ENCODE results near the gene PCDHGA7. TPM values are rescaled to one million over a fixed set of nuclear protein-coding genes. Genes with fewer than 3 reads are reported as not detected.
"Not testable (repeated sequence)": the region's sequence is repeated elsewhere in the genome, so short reads cannot be mapped to it uniquely, and the experiment has no call there.

The PCDHGA7 gene
- polyA plus RNA-seq, 3 donors from 2014 or later, result not detected

DNA sequence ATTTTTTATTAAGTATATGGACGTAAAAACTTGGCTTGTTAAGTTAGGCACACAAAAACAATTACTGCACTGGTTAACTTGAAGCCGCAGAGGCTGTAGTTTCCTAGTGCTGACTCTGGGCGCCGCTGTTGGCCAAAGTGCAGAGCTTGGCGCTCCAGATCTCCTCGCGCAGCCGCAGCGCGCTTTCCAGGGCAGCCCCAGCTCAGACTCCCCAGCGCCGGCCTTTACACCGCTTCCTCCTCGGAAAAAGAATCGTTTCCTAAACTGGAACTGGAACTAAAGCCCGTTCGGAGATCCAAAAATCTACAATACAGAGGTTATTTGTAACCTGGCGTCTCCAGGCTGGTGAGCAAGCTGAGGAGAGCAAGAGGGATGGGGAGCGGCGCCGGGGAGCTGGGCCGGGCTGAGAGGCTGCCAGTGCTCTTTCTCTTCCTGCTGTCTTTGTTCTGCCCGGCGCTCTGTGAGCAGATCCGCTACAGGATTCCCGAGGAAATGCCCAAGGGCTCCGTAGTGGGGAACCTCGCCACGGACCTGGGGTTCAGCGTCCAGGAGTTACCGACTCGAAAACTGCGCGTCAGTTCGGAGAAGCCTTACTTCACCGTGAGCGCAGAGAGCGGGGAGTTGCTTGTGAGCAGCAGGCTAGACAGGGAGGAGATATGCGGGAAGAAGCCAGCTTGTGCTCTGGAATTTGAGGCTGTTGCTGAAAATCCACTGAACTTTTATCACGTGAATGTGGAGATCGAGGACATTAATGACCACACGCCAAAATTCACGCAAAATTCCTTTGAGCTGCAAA lies 15.4 kb downstream of the PCDHGA7 start, which contains the start of gene PCDHGB5:
Gene PCDHGB5, plus strand, starts transcription at position 192 of the 796 bp plus-strand sequence. Its CDS starts 181 bp downstream, at position 373.
- Mint-ChIP-seq H3K9me3 (peaks cover 7 to 32% (median 17%) of the 10 kb centered on the region in 6 donors), H3K4me3 (peak within 1 kb of the TSS; percentile 46 to 77 (median 72)), H3K27me3 (ENCODE audit: low read depth in 3 of 3) (peaks cover 40 to 55% (median 48%) of the 10 kb centered on the region in 3 donors)
- not testable (repeated sequence) for H3K27ac Mint-ChIP-seq, H3K36me3 Mint-ChIP-seq, H3K4me1 Mint-ChIP-seq
- peak; percentile 23 to 56 (median 44) for DNase-seq

DNA sequence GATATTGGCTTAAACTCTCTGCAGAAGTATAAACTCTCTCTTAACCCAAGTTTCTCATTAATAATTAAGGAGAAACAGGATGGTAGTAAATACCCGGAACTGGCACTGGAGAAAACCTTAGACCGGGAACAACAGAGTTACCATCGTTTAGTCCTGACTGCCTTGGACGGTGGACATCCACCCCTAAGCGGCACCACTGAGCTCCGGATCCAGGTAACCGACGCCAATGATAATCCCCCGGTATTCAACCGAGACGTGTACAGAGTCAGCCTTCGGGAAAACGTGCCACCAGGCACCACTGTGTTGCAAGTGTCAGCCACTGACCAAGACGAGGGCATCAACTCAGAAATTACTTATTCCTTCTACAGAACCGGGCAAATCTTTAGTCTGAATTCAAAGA lies 16.1 kb downstream of the PCDHGA7 start:
- Mint-ChIP-seq H3K4me3 (peak overlapping the region in 2 of 5 donors; percentile 32 to 57), H3K27me3 (ENCODE audit: low read depth in 3 of 3) (peaks cover 38 to 54% (median 48%) of the 10 kb centered on the region in 3 donors), H3K27ac (no peak overlapping the region), H3K36me3 (peaks cover 6 to 8% (median 7%) of the 10 kb centered on the region in 3 donors), H3K4me1 (peaks cover 3 to 7% of the 10 kb centered on the region in 2 donors), H3K9me3 (peaks cover 8 to 27% (median 16%) of the 10 kb centered on the region in 6 donors)
- DNase-seq, result no peak

GRCh38 chr5:141399555-141400258 lies 17.2 kb downstream of the PCDHGA7 start:
- peaks cover 3 to 7% of the 10 kb centered on the region in 2 donors for H3K4me1 Mint-ChIP-seq
- peaks cover 10 to 27% (median 13%) of the 10 kb centered on the region in 6 donors for H3K9me3 Mint-ChIP-seq
- no peak for DNase-seq
- H3K27ac Mint-ChIP-seq, result no peak overlapping the region
- peaks cover 6 to 8% (median 7%) of the 10 kb centered on the region in 3 donors for H3K36me3 Mint-ChIP-seq
- peak overlapping the region in 1 of 5 donors; percentile 57 for H3K4me3 Mint-ChIP-seq
- peaks cover 39 to 56% (median 48%) of the 10 kb centered on the region in 3 donors for H3K27me3 Mint-ChIP-seq (ENCODE audit: low read depth in 3 of 3)

DNA sequence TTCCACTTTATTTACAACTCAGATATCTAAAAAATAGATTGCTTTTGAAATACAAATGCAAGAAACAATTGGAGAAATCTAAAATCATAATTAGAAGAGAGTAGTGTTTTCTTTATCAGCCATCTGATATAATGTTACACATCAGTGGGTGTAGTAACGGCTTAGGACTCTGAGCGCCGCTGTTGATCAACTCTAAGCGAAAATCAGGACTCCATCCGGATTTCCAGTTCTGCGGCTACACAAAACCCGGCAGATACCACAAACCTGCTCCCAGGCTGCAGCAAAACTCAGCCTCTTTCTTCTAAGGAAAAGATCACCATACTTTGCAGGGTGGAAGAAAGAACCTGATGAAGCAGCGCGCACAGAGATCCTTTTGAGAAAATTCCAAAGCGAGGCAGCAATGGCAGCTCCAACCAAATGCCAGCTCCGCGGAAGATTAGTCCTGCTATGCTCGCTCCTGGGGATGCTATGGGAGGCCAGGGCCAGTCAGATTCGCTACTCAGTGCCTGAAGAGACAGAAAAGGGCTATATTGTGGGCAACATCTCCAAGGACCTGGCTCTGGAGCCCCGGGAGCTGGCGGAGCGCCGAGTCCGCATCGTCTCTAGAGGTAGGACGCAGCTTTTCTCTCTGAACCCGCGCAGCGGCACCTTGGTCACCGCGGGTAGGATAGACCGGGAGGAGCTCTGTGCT lies 20.2 kb downstream of the PCDHGA7 start, which contains the start of gene PCDHGA9:
Gene PCDHGA9, plus strand, starts transcription at position 226 of the 691 bp plus-strand sequence. Its CDS starts 175 bp downstream, at position 401.
- peak in 2 of 3 donors; percentile 18 to 30 for DNase-seq
- Mint-ChIP-seq H3K27me3 (ENCODE audit: low read depth in 3 of 3) (peaks cover 40 to 44% (median 41%) of the 10 kb centered on the region in 3 donors), H3K9me3 (peaks cover 9 to 26% (median 17%) of the 10 kb centered on the region in 6 donors), H3K4me3 (peak within 1 kb of the TSS; percentile 68 to 85 (median 72)), H3K27ac (no peak within 1 kb of the TSS), H3K4me1 (peaks cover 7 to 13% of the 10 kb centered on the region in 2 donors), H3K36me3 (peaks cover 4 to 10% (median 7%) of the 10 kb centered on the region in 3 donors)

DNA sequence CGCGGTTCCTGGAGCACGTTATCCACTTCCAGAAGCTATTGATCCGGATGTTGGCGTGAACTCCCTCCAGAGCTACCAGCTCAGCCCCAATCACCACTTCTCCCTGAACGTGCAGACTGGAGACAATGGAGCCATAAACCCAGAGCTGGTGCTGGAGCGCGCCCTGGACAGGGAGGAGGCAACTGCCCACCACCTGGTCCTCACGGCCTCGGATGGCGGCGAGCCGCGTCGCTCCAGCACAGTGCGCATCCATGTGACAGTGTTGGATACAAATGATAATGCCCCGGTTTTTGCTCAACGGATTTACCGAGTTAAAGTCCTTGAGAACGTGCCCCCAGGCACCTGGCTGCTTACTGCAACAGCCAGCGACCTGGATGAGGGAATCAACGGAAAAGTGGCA lies 20.8 kb downstream of the PCDHGA7 start:
- Mint-ChIP-seq H3K4me3 (peak overlapping the region in 2 of 5 donors; percentile 41 to 85), H3K27ac (no peak overlapping the region), H3K27me3 (ENCODE audit: low read depth in 3 of 3) (peaks cover 43 to 48% (median 45%) of the 10 kb centered on the region in 3 donors), H3K4me1 (peaks cover 12 to 19% of the 10 kb centered on the region in 2 donors), H3K9me3 (peaks cover 9 to 33% (median 21%) of the 10 kb centered on the region in 6 donors), H3K36me3 (peaks cover 4 to 10% (median 7%) of the 10 kb centered on the region in 3 donors)
- no peak for DNase-seq

DNA sequence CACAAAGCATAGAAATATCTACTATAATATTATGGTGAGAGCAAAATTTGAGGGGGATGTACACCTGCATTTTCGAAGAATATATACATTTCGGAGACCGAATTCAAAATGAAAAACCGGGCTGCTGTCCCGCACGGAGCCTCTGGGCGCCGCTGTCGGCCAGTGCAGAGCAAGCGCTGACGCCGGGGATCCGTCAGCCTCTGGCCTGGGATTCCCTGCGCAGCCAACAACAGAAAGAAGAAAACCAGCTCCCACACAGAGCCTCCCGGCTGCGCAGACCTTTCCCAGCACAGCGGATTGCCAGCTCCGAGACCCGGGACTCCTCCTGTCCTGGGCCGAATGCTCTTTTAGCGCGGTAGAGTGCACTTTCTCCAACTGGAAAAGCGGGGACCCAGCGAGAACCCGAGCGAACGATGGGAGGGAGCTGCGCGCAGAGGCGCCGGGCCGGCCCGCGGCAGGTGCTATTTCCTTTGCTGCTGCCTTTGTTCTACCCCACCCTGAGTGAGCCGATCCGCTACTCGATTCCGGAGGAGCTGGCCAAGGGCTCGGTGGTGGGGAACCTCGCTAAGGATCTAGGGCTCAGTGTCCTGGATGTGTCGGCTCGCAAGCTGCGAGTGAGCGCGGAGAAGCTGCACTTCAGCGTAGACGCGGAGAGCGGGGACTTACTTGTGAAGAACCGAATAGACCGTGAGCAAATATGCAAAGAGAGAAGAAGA lies 25.4 kb downstream of the PCDHGA7 start, which contains the start of gene PCDHGB6:
Gene PCDHGB6, plus strand, starts transcription at position 232 of the 716 bp plus-strand sequence. Its CDS starts 182 bp downstream, at position 414.
- Mint-ChIP-seq H3K4me1 (peaks cover 28 to 41% of the 10 kb centered on the region in 2 donors), H3K36me3 (peaks cover 4 to 13% (median 8%) of the 10 kb centered on the region in 3 donors), H3K27me3 (ENCODE audit: low read depth in 3 of 3) (peaks cover 37 to 49% (median 40%) of the 10 kb centered on the region in 3 donors), H3K4me3 (peak within 1 kb of the TSS; percentile 68 to 90 (median 81)), H3K27ac (peak within 1 kb of the TSS in 4 of 6 donors; percentile 75 to 84 (median 78)), H3K9me3 (peaks cover 4 to 39% (median 26%) of the 10 kb centered on the region in 6 donors)
- peak; percentile 27 to 59 (median 55) for DNase-seq

DNA sequence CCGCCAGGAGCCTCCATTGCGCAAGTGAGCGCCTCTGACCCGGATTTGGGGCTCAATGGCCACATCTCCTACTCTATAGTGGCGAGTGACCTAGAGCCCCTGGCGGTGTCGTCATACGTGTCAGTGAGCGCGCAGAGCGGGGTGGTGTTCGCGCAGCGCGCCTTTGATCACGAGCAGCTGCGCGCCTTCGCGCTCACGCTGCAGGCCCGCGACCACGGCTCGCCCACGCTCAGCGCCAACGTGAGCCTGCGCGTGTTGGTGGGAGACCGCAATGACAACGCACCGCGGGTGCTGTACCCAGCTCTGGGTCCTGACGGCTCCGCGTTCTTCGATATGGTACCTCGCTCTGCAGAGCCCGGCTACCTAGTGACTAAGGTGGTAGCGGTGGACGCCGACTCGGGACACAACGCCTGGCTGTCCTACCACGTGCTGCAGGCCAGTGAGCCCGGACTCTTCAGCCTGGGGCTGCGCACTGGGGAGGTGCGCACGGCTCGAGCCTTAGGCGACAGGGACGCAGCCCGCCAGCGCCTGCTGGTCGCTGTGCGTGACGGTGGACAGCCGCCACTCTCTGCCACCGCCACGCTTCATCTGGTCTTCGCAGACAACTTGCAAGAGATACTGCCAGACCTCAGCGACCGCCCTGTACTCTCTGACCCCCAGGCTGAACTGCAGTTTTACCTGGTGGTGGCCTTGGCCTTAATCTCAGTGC lies 27.2 kb downstream of the PCDHGA7 start:
- H3K27ac Mint-ChIP-seq, result peak overlapping the region in 1 of 6 donors; percentile 69
- H3K4me3 Mint-ChIP-seq, result peak overlapping the region in 1 of 5 donors; percentile 73

DNA sequence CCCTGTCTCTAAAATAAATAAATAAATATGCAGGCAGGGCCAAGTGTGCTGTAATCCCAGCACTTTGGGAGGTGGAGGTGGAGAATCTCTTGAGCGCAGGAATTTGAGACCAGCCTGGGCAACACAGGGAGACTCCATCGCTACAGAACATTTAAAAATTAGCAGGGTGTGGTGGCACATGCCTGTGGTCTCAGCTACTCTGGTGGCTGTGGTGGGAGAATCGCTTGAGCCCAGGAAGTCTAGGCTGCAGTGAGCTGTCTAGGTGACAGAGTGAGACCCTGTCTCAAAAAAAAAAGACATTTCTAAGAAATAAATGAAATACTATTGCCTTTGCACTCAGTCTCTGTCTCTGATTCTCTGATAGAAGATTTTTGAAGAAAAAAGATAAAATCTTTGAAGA lies 29.0 kb downstream of the PCDHGA7 start:
- peaks cover 49 to 52% (median 49%) of the 10 kb centered on the region in 3 donors for H3K27me3 Mint-ChIP-seq (ENCODE audit: low read depth in 3 of 3)
- DNase-seq, result peak; percentile 20 to 57 (median 53)
- H3K27ac Mint-ChIP-seq, result peak overlapping the region; percentile 32 to 82 (median 58)
- H3K9me3 Mint-ChIP-seq, result peaks cover 4 to 49% (median 28%) of the 10 kb centered on the region in 6 donors
- peaks cover 47 to 70% of the 10 kb centered on the region in 2 donors for H3K4me1 Mint-ChIP-seq
- peaks cover 4 to 19% (median 18%) of the 10 kb centered on the region in 3 donors for H3K36me3 Mint-ChIP-seq
- H3K4me3 Mint-ChIP-seq, result peak overlapping the region; percentile 24 to 76 (median 53)

More for the DNA sequence above, 27.2 kb downstream of the PCDHGA7 start:
- no peak for DNase-seq
- Mint-ChIP-seq H3K36me3 (peaks cover 4 to 19% (median 18%) of the 10 kb centered on the region in 3 donors), H3K9me3 (peaks cover 4 to 40% (median 30%) of the 10 kb centered on the region in 6 donors), H3K27me3 (ENCODE audit: low read depth in 3 of 3) (peaks cover 45 to 46% (median 45%) of the 10 kb centered on the region in 3 donors), H3K4me1 (peaks cover 43 to 58% of the 10 kb centered on the region in 2 donors)

- peak within 1 kb of the TSS in 5 of 6 donors; percentile 54 to 82 (median 62) for H3K27ac Mint-ChIP-seq
- H3K9me3 Mint-ChIP-seq, result peaks cover 6 to 44% (median 24%) of the 10 kb centered on the region in 6 donors
- H3K36me3 Mint-ChIP-seq, result peaks cover 4 to 20% (median 18%) of the 10 kb centered on the region in 3 donors
- peak; percentile 24 to 56 (median 50) for DNase-seq
- H3K4me3 Mint-ChIP-seq, result peak within 1 kb of the TSS; percentile 82 to 89 (median 84)
- H3K27me3 Mint-ChIP-seq (ENCODE audit: low read depth in 3 of 3), result peaks cover 50 to 55% (median 51%) of the 10 kb centered on the region in 3 donors
- H3K4me1 Mint-ChIP-seq, result peaks cover 48 to 71% of the 10 kb centered on the region in 2 donors
These were observed 30.5 kb downstream of the PCDHGA7 start, which contains the start of gene PCDHGA10 for GRCh38 chr5:141412854-141413539. Gene PCDHGA10 (plus strand): TSS chr5:141412987. CDS start chr5:141413176, 189 bp downstream.

DNA sequence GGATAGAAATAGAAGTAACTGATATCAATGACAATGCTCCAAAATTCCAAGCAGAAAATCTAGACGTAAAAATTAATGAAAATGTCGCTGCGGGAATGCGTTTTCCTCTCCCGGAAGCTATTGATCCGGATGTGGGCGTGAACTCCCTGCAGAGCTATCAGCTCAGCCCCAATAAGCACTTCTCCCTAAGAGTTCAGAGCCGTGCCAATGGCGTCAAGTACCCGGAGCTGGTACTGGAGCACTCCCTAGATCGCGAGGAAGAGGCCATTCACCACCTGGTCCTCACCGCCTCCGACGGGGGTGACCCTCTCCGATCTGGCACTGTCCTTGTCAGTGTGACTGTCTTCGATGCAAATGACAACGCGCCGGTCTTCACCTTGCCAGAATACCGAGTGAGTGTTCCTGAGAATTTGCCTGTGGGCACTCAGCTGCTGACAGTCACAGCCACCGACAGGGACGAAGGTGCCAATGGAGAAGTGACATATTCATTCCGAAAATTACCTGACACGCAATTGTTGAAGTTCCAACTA lies 31.1 kb downstream of the PCDHGA7 start:
- H3K4me3 Mint-ChIP-seq, result peak overlapping the region; percentile 82 to 89 (median 84)
- peaks cover 4 to 27% (median 23%) of the 10 kb centered on the region in 3 donors for H3K36me3 Mint-ChIP-seq
- peaks cover 51 to 56% (median 56%) of the 10 kb centered on the region in 3 donors for H3K27me3 Mint-ChIP-seq (ENCODE audit: low read depth in 3 of 3)
- H3K27ac Mint-ChIP-seq, result peak overlapping the region in 4 of 6 donors; percentile 5 to 61 (median 34)
- peaks cover 46 to 71% of the 10 kb centered on the region in 2 donors for H3K4me1 Mint-ChIP-seq
- DNase-seq, result no peak
- peaks cover 10 to 44% (median 23%) of the 10 kb centered on the region in 6 donors for H3K9me3 Mint-ChIP-seq
